Chondrocyte (in vitro differentiated cells): ENCODE measurements around the gene GABRQ. TPM values are rescaled to one million over a fixed set of nuclear protein-coding genes. Genes with fewer than 3 reads are reported as not detected.
"Not testable (repeated sequence)": the region's sequence is repeated elsewhere in the genome, so short reads cannot be mapped to it uniquely, and the experiment has no call there.

ENCODE experiments used
- DNase-seq: peaks from one replicate; pipeline ENCODE4 v3.0.0; 2021; ENCODE audit warnings: mixed read lengths, low spot score
- H3K27ac Mint-ChIP-seq: one replicate; pipeline ENCODE4 v1.8.0; 2021; ENCODE audit warnings: mild to moderate bottlenecking, moderate library complexity, mixed read lengths; ENCODE audit not compliant: unreplicated experiment
- H3K27me3 Mint-ChIP-seq: 2 replicates; pipeline ENCODE4 v1.8.0; 2021; ENCODE audit warnings: low read depth, mixed read lengths
- H3K36me3 Mint-ChIP-seq: 2 replicates; pipeline ENCODE4 v1.8.0; 2021; ENCODE audit warnings: low read depth, mixed read lengths
- H3K4me1 Mint-ChIP-seq: 2 replicates; pipeline ENCODE4 v1.8.0; 2021; ENCODE audit warnings: low read depth, mild to moderate bottlenecking, mixed read lengths
- H3K4me3 Mint-ChIP-seq: one replicate; pipeline ENCODE4 v1.8.0; 2021; ENCODE audit warnings: mild to moderate bottlenecking, moderate library complexity, mixed read lengths; ENCODE audit not compliant: unreplicated experiment
- H3K9me3 Mint-ChIP-seq: 2 replicates; pipeline ENCODE4 v1.8.0; 2021; ENCODE audit warnings: low read depth, mixed read lengths
- CTCF ChIP-seq: fragments of 200-600 bp; sonication (generic); IDR thresholded peaks from 2 replicates; pipeline ENCODE4 v1.5.0; 2021; ENCODE audit warnings: antibody characterized with exemption, mild to moderate bottlenecking, moderate library complexity
- total RNA-seq: library from RNA; stranded (reverse); gene quantifications from 3 replicates; pipeline ENCODE4 v1.2.1, GENCODE V29; 2021

GABRQ gene
- total RNA-seq, 1 donor from 2014 or later: not detected

GRCh38 chrX:152658302-152658701 lies 20.6 kb downstream of the GABRQ start:
- H3K36me3 Mint-ChIP-seq: no peaks in the 10 kb centered on the region
- H3K4me3 Mint-ChIP-seq: no peak overlapping the region
- DNase-seq: no peak
- H3K9me3 Mint-ChIP-seq: peaks cover 19% of the 10 kb centered on the region
- H3K27me3 Mint-ChIP-seq: no peaks in the 10 kb centered on the region
- no peak overlapping the region for H3K27ac Mint-ChIP-seq
- no peak for TF ChIP-seq CTCF
- no peaks in the 10 kb centered on the region for H3K4me1 Mint-ChIP-seq

GRCh38 chrX:152663086-152663485 lies 25.4 kb downstream of the GABRQ start:
- Mint-ChIP-seq H3K4me3 (no peak overlapping the region), H3K27me3 (no peaks in the 10 kb centered on the region), H3K9me3 (peaks cover 17% of the 10 kb centered on the region), H3K4me1 (no peaks in the 10 kb centered on the region), H3K36me3 (no peaks in the 10 kb centered on the region), H3K27ac (no peak overlapping the region)
- DNase-seq: no peak
- no peak for TF ChIP-seq CTCF

- Mint-ChIP-seq H3K27me3 (no peaks in the 10 kb centered on the region), H3K9me3 (peaks cover 16% of the 10 kb centered on the region), H3K4me3 (no peak overlapping the region), H3K4me1 (no peaks in the 10 kb centered on the region), H3K27ac (no peak overlapping the region), H3K36me3 (no peaks in the 10 kb centered on the region)
- no peak for DNase-seq
- TF ChIP-seq CTCF: no peak
Observed at GRCh38 chrX:152674135-152674534, 36.4 kb downstream of the GABRQ start.

- H3K4me1 Mint-ChIP-seq, DNase-seq, H3K27me3 Mint-ChIP-seq, H3K4me3 Mint-ChIP-seq, H3K27ac Mint-ChIP-seq, H3K36me3 Mint-ChIP-seq: not testable (repeated sequence)
- peaks cover 16% of the 10 kb centered on the region for H3K9me3 Mint-ChIP-seq
Observed at GRCh38 chrX:152674652-152675051, 37.0 kb downstream of the GABRQ start.

- H3K36me3 Mint-ChIP-seq, DNase-seq, H3K9me3 Mint-ChIP-seq, H3K27me3 Mint-ChIP-seq, H3K27ac Mint-ChIP-seq, H3K4me3 Mint-ChIP-seq, H3K4me1 Mint-ChIP-seq: not testable (repeated sequence)
Observed at GRCh38 chrX:152681012-152681411, 43.3 kb downstream of the GABRQ start.

GRCh38 chrX:152697952-152698931 lies 60.5 kb downstream of the GABRQ start, which contains the start of gene MAGEA3:
TSS of gene MAGEA3 (plus strand) at chrX:152698794. CDS start at chrX:152700833, 2,039 bp downstream.
- DNase-seq, H3K36me3 Mint-ChIP-seq, H3K9me3 Mint-ChIP-seq, H3K27me3 Mint-ChIP-seq, H3K4me3 Mint-ChIP-seq, H3K4me1 Mint-ChIP-seq, H3K27ac Mint-ChIP-seq: not testable (repeated sequence)

- not testable (repeated sequence) for H3K4me3 Mint-ChIP-seq, H3K9me3 Mint-ChIP-seq, H3K36me3 Mint-ChIP-seq, H3K4me1 Mint-ChIP-seq, H3K27me3 Mint-ChIP-seq, H3K27ac Mint-ChIP-seq
- peak; percentile 82 for DNase-seq
Observed at GRCh38 chrX:152700390-152700789, 62.7 kb downstream of the GABRQ start.

- H3K4me1 Mint-ChIP-seq, H3K27ac Mint-ChIP-seq, H3K4me3 Mint-ChIP-seq, H3K27me3 Mint-ChIP-seq, DNase-seq, H3K9me3 Mint-ChIP-seq, H3K36me3 Mint-ChIP-seq: not testable (repeated sequence)
Observed at GRCh38 chrX:152706500-152706899, 68.8 kb downstream of the GABRQ start.
